Coronary artery (tissue), 2 donors: ENCODE measurements around the gene SLC37A4.
"Not testable (repeated sequence)": the region's sequence is repeated elsewhere in the genome, so short reads cannot be mapped to it uniquely, and the experiment has no call there.

Source experiments
- DNase-seq: peaks from one replicate; pipeline ENCODE4 v3.0.0-alpha.2; 2017; ENCODE audit warnings: low spot score
- H3K27ac ChIP-seq, 2 donors: fragments of 200-600 bp; sonication (generic); one replicate each; pipeline ENCODE4 v1.5.1; 2016 to 2019
- H3K4me3 ChIP-seq: fragments of 200-600 bp; sonication (generic); 2 replicates; pipeline ENCODE4 v1.5.1; 2016; ENCODE audit warnings: mild to moderate bottlenecking, moderate library complexity
- CTCF ChIP-seq: fragments of 200-600 bp; sonication (generic); IDR thresholded peaks from one replicate; pipeline ENCODE4 v1.5.1; 2019; ENCODE audit warnings: antibody characterized with exemption

The SLC37A4 gene

DNA sequence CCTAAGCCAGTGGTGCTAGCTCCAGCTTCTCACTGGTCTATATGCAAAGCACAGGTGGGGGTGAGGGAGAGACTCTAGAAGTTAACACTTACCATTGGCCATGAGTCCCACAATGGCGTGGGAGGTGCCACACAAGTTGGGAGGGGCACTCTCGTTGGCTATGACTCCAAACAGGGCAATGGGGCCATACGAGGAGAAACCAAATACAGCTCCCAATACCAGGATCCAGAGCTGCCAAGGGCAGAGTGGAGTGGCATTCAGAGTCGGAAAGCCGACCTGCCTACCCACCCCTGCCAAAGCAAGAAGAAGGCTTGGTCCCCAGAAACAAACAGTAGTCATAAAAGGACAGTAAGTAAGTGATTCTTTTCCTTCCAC is 5.6 kb downstream of the SLC37A4 start:
- peak overlapping the region in 1 of 2 donors; percentile 63 for H3K27ac ChIP-seq
- no peak overlapping the region for H3K4me3 ChIP-seq
- DNase-seq = no peak
- TF ChIP-seq CTCF = no peak

DNA sequence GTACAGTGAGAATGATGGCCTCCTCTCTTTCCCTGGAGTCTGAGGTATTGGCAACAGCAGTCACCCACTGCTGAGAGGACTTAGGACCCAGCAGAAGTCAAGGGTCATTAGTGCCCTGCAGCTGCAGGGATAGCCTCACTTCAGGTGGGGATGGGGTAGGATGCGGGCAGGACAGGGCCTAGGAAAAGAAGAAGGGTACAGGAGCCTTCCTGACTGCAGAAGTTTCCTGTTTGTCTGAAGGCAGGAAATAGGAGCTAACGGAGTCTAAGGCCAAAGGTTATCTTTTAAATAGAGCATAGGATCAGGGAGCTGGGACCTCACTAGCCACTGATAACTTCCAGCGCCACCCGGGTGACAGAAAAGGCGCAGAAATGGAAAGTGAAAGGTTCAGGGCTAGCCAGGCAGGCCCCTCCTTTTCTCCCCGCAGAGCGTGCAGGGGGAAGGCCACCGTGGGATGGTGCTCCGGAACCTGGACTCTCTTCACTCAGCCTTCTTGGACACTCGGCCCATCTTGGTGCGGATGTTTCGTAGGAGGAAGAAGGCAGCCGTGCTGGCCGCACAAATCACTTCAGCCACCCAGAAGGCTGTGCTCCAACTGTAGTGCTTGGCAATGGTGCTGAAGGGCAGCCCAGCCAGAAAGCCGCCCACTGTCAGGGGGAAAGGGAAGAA is 6.1 kb downstream of the SLC37A4 start:
- peak overlapping the region in 1 of 2 donors; percentile 63 for H3K27ac ChIP-seq
- no peak overlapping the region for H3K4me3 ChIP-seq
- no peak for TF ChIP-seq CTCF
- no peak for DNase-seq

GRCh38 chr11:119023741-119024140 is 6.9 kb downstream of the SLC37A4 start:
- TF ChIP-seq CTCF = no peak
- H3K4me3 ChIP-seq = no peak overlapping the region
- H3K27ac ChIP-seq = no peak overlapping the region
- no peak for DNase-seq

DNA sequence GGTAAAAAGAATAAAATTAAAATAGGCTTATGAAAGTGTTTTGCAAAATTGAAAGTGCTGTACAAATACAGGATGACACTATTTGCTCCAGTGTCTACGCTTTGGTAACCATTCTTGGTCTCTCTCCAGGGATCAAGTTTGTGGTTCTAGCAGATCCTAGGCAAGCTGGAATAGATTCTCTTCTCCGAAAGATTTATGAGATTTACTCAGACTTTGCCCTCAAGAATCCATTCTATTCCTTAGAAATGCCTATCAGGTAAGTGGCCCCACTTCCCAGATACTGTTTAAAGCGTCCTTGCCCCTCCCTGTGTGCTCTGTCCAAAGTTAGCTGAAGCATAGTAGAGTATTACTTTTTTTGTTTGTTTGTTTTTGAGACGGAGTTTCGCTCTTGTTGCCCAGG is 9.0 kb downstream of the SLC37A4 start:
- TF ChIP-seq CTCF = no peak
- Histone ChIP-seq H3K4me3 (no peak overlapping the region), H3K27ac (no peak overlapping the region)
- DNase-seq = no peak

- TF ChIP-seq CTCF = no peak
- DNase-seq = no peak
- Histone ChIP-seq H3K27ac (no peak overlapping the region), H3K4me3 (peak overlapping the region; percentile 90)
Observed at GRCh38 chr11:119019996-119020395, 10.7 kb downstream of the SLC37A4 start.

DNA sequence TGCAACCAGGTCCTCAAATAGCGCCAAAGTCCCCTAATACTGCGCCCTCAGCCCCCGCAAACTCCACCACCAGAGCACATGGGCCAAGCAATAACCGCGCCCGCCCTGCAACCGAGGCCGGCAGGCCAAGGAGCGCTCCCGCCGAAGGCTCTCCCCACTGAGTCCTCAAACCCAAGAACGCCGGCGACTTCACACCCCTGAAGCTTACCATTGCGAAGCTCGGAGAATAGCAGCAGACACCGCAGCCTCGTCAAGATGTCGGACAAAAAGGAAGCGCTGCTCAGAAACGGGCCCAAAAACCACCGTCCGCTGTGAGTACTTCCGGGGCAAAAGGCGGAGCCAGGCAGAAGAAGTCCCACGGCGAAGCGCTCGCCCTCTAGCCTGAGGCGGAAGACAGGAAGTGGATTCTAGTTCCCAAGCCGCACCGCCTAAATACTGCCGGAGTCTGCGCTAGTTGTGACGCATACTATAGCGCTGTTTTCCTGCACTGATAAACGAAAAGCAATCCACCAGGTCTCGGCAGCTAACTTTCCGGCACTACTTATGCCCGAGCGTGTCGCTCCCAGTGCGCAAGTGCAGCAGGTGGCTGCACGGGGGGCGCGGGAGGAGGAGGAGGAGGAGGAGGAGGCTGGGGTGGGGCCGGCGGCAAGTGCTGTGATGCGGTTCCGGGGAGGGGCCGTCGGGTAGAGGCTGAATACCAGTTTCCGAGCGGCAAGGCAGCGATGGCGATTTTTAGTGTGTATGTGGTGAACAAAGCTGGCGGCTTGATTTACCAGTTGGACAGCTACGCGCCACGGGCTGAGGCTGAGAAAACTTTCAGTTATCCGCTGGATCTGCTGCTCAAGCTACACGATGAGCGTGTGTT is 12.4 kb downstream of the SLC37A4 start, which contains the start of the genes RPS25 and TRAPPC4:
TSS of gene RPS25 (minus strand) at position 270 of the 865 bp plus-strand sequence. CDS start at position 211, 59 bp downstream.
TSS of gene TRAPPC4 (plus strand) at position 693 of the 865 bp plus-strand sequence. CDS start at position 723, 30 bp downstream.
- Histone ChIP-seq H3K4me3 (peak within 1 kb of the TSS; percentile 90), H3K27ac (peak within 1 kb of the TSS; percentile 96 to 99)
- TF ChIP-seq CTCF = no peak
- peak; percentile 96 for DNase-seq

- peak overlapping the region; percentile 90 for H3K4me3 ChIP-seq
- DNase-seq = not testable (repeated sequence)
- peak overlapping the region; percentile 96 to 99 for H3K27ac ChIP-seq
Observed at GRCh38 chr11:119017377-119017776, 13.3 kb downstream of the SLC37A4 start.
